ENCODE data around the gene WBP2NL. TPM values are rescaled to one million over a fixed set of nuclear protein-coding genes. Genes with fewer than 3 reads are reported as not detected.

Gene WBP2NL
- polyA plus RNA-seq, 1 donor from 2014 or later: not detected

DNA sequence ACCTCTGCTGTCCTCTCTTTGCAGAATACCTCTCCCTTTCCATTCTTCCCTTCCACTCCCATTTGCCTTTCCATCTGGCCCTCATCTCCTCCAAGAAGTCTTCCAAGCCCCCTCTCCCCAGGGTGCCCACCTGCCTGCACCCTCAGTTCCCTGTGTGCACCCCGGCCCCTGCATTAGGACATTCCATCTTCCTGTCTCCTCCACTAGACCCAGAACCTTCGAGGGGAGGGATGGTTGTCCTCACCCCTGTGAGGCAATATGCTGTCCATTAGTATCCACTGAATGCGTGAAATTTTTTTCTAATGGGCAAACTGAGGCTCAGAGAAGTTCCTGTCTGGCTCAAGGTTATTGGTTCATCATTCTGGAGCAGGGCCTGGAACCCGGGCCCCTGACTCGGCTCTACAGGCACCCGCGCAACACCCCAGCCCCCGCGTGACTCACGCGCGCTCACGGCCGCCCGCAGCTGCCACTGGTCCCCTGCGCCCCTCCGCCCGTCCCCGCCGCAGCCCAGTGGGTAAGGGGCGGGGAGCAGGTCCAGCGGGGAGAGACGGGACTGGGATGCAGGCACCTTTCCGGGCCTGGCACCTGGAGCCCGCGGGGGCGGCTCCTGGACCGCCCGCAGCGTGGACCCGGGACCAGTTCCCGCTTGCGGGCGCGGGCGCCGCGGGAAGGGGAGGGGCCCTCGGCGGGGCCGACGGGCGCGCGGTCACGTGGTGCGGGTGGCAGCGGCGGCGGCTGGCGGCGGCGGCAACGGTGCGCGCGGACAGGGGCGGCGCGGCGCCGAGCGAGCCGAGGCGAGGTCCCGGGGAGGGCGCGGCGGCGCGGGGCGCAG lies 22.3 kb upstream of the WBP2NL start:
- Histone ChIP-seq H3K9ac (ENCODE audit: low read length) (peak overlapping the region; percentile 98), H3K4me2 (ENCODE audit: low read length) (peak overlapping the region; percentile 62), H3F3A (ENCODE audit: insufficient read depth, low read length, poor library complexity, severe bottlenecking) (no peaks in the 10 kb centered on the region), H3K36me3 (ENCODE audit: insufficient read depth, low read length) (peaks cover under 1% of the 10 kb centered on the region), H3K27me3 (ENCODE audit: insufficient read depth, low read depth, low read length) (no peaks in the 10 kb centered on the region), H3K9me2 (ENCODE audit: insufficient read depth, low read length) (no peaks in the 10 kb centered on the region), H2AFZ (ENCODE audit: low read depth, low read length) (peak overlapping the region; percentile 79), H3K9me3 (ENCODE audit: low read length) (no peaks in the 10 kb centered on the region), H4K20me1 (ENCODE audit: insufficient read depth) (peaks cover 3% of the 10 kb centered on the region), H3K4me3 (ENCODE audit: low read length) (peak overlapping the region; percentile 75), H3K27ac (ENCODE audit: low read length) (peak overlapping the region; percentile 67), H3K79me2 (replicated peaks; ENCODE audit: insufficient read depth, low read length) (peaks cover 43% of the 10 kb centered on the region)
- TF ChIP-seq EP300 (conservative IDR thresholded peaks at IDR 0.05; ENCODE audit: poor library complexity, severe bottlenecking): peak; percentile 41
- TF ChIP-seq TAF1 (IDR thresholded peaks at IDR 0.05; ENCODE audit: low read depth): peak; percentile 21
- TF ChIP-seq SMC3 (conservative IDR thresholded peaks at IDR 0.05; ENCODE audit: poor library complexity): no peak
- TF ChIP-seq POLR2AphosphoS5 (IDR thresholded peaks at IDR 0.05): peak; percentile 31

DNA sequence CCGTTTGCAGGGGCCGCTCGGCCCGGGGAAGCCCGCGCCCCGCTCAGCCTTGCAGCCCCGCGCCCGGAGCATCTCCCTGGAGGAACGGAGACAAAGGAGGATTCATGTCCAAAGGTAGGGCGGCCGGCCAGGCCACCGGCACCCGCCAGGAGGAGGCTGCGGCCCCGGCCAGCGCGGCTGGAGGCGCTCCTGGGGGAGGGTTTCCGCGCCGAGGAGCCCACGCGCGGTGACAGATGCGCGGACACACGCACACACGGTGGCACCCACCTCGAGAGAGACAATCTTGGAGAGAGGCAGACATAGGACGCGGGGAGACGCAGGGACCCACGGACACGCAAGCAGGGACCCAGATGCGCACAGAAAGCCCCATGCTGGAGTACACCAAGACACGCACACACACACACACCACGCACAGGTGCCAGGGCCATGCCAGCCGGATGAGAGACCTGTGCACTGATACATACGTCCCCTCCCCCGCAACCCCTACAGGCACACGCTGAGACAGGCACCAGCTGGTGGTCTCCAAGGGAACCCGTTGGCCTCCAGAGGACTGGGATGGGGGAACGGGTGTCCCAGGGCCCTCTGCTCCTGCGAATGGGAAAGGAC lies 21.5 kb upstream of the WBP2NL start:
- Histone ChIP-seq H2AFZ (ENCODE audit: low read depth, low read length) (peak overlapping the region; percentile 84), H3K27me3 (ENCODE audit: insufficient read depth, low read depth, low read length) (no peaks in the 10 kb centered on the region), H3K9me2 (ENCODE audit: insufficient read depth, low read length) (no peaks in the 10 kb centered on the region), H3K79me2 (replicated peaks; ENCODE audit: insufficient read depth, low read length) (peaks cover 49% of the 10 kb centered on the region), H3K9ac (ENCODE audit: low read length) (peak overlapping the region; percentile 98), H3F3A (ENCODE audit: insufficient read depth, low read length, poor library complexity, severe bottlenecking) (no peaks in the 10 kb centered on the region), H3K4me2 (ENCODE audit: low read length) (peak overlapping the region; percentile 95), H3K36me3 (ENCODE audit: insufficient read depth, low read length) (peaks cover 4% of the 10 kb centered on the region), H4K20me1 (ENCODE audit: insufficient read depth) (peaks cover 3% of the 10 kb centered on the region), H3K27ac (ENCODE audit: low read length) (peak overlapping the region; percentile 86), H3K9me3 (ENCODE audit: low read length) (no peaks in the 10 kb centered on the region), H3K4me3 (ENCODE audit: low read length) (peak overlapping the region; percentile 99)
- no peak for TF ChIP-seq CTCF (IDR thresholded peaks at IDR 0.05; ENCODE audit: poor library complexity, severe bottlenecking)
- peak; percentile 55 for TF ChIP-seq TAF1 (IDR thresholded peaks at IDR 0.05; ENCODE audit: low read depth)
- TF ChIP-seq SMC3 (conservative IDR thresholded peaks at IDR 0.05; ENCODE audit: poor library complexity): peak; percentile 50
- no peak for TF ChIP-seq EZH2 (IDR thresholded peaks at IDR 0.05; ENCODE audit: borderline replicate concordance, insufficient read depth, low read length, poor library complexity, severe bottlenecking)
- TF ChIP-seq POLR2AphosphoS5 (IDR thresholded peaks at IDR 0.05): peak; percentile 65
- TF ChIP-seq MXI1 (conservative IDR thresholded peaks at IDR 0.05; ENCODE audit: poor library complexity, severe bottlenecking): peak; percentile 84
- no peak for TF ChIP-seq EP300 (conservative IDR thresholded peaks at IDR 0.05; ENCODE audit: poor library complexity, severe bottlenecking)
- TF ChIP-seq, protein P1, sequence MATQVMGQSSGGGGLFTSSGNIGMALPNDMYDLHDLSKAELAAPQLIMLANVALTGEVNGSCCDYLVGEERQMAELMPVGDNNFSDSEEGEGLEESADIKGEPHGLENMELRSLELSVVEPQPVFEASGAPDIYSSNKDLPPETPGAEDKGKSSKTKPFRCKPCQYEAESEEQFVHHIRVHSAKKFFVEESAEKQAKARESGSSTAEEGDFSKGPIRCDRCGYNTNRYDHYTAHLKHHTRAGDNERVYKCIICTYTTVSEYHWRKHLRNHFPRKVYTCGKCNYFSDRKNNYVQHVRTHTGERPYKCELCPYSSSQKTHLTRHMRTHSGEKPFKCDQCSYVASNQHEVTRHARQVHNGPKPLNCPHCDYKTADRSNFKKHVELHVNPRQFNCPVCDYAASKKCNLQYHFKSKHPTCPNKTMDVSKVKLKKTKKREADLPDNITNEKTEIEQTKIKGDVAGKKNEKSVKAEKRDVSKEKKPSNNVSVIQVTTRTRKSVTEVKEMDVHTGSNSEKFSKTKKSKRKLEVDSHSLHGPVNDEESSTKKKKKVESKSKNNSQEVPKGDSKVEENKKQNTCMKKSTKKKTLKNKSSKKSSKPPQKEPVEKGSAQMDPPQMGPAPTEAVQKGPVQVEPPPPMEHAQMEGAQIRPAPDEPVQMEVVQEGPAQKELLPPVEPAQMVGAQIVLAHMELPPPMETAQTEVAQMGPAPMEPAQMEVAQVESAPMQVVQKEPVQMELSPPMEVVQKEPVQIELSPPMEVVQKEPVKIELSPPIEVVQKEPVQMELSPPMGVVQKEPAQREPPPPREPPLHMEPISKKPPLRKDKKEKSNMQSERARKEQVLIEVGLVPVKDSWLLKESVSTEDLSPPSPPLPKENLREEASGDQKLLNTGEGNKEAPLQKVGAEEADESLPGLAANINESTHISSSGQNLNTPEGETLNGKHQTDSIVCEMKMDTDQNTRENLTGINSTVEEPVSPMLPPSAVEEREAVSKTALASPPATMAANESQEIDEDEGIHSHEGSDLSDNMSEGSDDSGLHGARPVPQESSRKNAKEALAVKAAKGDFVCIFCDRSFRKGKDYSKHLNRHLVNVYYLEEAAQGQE (IDR thresholded peaks at IDR 0.05; ENCODE audit: borderline replicate concordance): peak; percentile 37
- TF ChIP-seq RAD21 (conservative IDR thresholded peaks at IDR 0.05): peak; percentile 45
